HepG2 (cell line): ENCODE measurements around the gene GLUL. TPM values are rescaled to one million over a fixed set of nuclear protein-coding genes. Genes with fewer than 3 reads are reported as not detected.

Experiments used
- CHD2 ChIP-seq: IDR thresholded peaks from 2 replicates; pipeline ENCODE4 v1.6.1; 2011; ENCODE audit warnings: low read depth, low read length, improper control_type of control experiment
- DNMT3B ChIP-seq: conservative IDR thresholded peaks from 2 replicates; pipeline ENCODE4 v1.6.1; 2016; ENCODE audit warnings: missing biosample characterization, control low read depth
- GABPB1 ChIP-seq: IDR thresholded peaks from 2 replicates; pipeline ENCODE4 v1.6.1; 2016; ENCODE audit warnings: mild to moderate bottlenecking, missing genetic modification reagents, moderate library complexity, missing compliant biosample characterization
- HNF1B ChIP-seq: sonication (generic); formaldehyde crosslinking; IDR thresholded peaks from 2 replicates; pipeline ENCODE4 v1.5.1; 2020; ENCODE audit warnings: mild to moderate bottlenecking, moderate library complexity, missing genetic modification reagents
- KIAA2018 ChIP-seq: sonication (generic); formaldehyde crosslinking; IDR thresholded peaks from 2 replicates; pipeline ENCODE4 v1.5.0; 2020; ENCODE audit warnings: mild to moderate bottlenecking, missing genetic modification reagents, borderline replicate concordance
- LCORL ChIP-seq, 2 experiments: fragments of 450-650 bp in 1 of 2; sonication (generic) in 1 of 2; formaldehyde crosslinking in 1 of 2; IDR thresholded peaks; 2 replicates each; pipeline versions ENCODE4 v1.5.0 to v1.6.1; 2017 to 2020; ENCODE audit warnings: antibody characterized with exemption in 1 of 2, missing genetic modification reagents in 1 of 2
- TOPORS ChIP-seq: sonication (generic); formaldehyde crosslinking; IDR thresholded peaks from 2 replicates; pipeline ENCODE4 v1.8.0; 2023; ENCODE audit warnings: mild to moderate bottlenecking, missing genetic modification reagents
- U2AF1 ChIP-seq: fragments of 200-400 bp; formaldehyde crosslinking; optimal IDR thresholded peaks from 2 replicates; pipeline ENCODE3; 2017; ENCODE audit warnings: mild to moderate bottlenecking, low read depth, low read length
- ZNF260 ChIP-seq: sonication (generic); formaldehyde crosslinking; IDR thresholded peaks from 2 replicates; pipeline ENCODE4 v1.4.0; 2020; ENCODE audit warnings: missing genetic modification reagents, low read depth, mild to moderate bottlenecking, borderline replicate concordance
- ZNF782 ChIP-seq: sonication (generic); formaldehyde crosslinking; IDR thresholded peaks from 2 replicates; pipeline ENCODE4 v1.4.0; 2020; ENCODE audit warnings: missing genetic modification reagents, mild to moderate bottlenecking, borderline replicate concordance
- ZNF800 ChIP-seq: sonication (generic); formaldehyde crosslinking; IDR thresholded peaks from 2 replicates; pipeline ENCODE4 v1.4.0; 2020; ENCODE audit warnings: missing genetic modification reagents
- ZNF816 ChIP-seq: sonication (generic); formaldehyde crosslinking; IDR thresholded peaks from 2 replicates; pipeline ENCODE4 v1.8.0; 2022; ENCODE audit warnings: missing genetic modification reagents, mild to moderate bottlenecking, borderline replicate concordance
- ZSCAN22 ChIP-seq: sonication (generic); formaldehyde crosslinking; IDR thresholded peaks from 2 replicates; pipeline ENCODE4 v1.4.0; 2020; ENCODE audit warnings: mild to moderate bottlenecking, missing genetic modification reagents
- polyA plus RNA-seq, 8 experiments: library from polyadenylated mRNA; depleted of rRNA in 3 of 8; stranded (reverse) in 7 of 8; unstranded in 1 of 8; fragments of >200 nt; fragmentation: Illumina TruSeq in 4 of 8; extraction: Trizol in 4 of 8; gene quantifications; 2 replicates each; pipeline versions ENCODE4 v1.2.1 to v1.2.3, GENCODE V29; 2011 to 2016; ENCODE audit warnings: low read depth in 4 of 8, missing spikeins in 1 of 8, mixed read lengths in 1 of 8; ENCODE audit not compliant: insufficient read depth in 1 of 8
- total RNA-seq, 5 experiments: library from RNA; depleted of rRNA; stranded (reverse); fragments of >200 nt; fragmentation: Illumina TruSeq; extraction: Trizol; gene quantifications; 2 replicates each; pipeline ENCODE4 v1.2.3, GENCODE V29; 2016; ENCODE audit warnings: low read depth in 1 of 5

The GLUL gene
- total and polyA plus RNA-seq, 2 of the 13 experiments (the other 11 are each of a cell fraction or from before 2014, with no cell fraction given) = 423 to 827 TPM

- TF ChIP-seq CHD2 (peak; percentile 80; the same call in 1 of the 2 replicates), TOPORS (CRISPR knock-in tag) (no peak), GABPB1 (CRISPR knock-in tag) (peak; percentile 70), DNMT3B (CRISPR knock-in tag) (no peak; the same call in 1 of the 2 replicates), KIAA2018 (CRISPR knock-in tag) (no peak), ZNF800 (CRISPR knock-in tag) (peak; percentile 82), U2AF1 (peak; percentile 60), ZNF782 (CRISPR knock-in tag) (peak; percentile 52; the same call in 1 of the 2 replicates), HNF1B (peak; percentile 72; the same call in 1 of the 2 replicates), ZSCAN22 (CRISPR knock-in tag) (0 out of 2 replicates have a peak, but pooled peaks have one; percentile 18), ZNF260 (CRISPR knock-in tag) (no peak), LCORL (IDR thresholded peaks at IDR 0.05) (no peak), LCORL (CRISPR knock-in tag; IDR thresholded peaks at IDR 0.05) (peak; percentile 58; the same call in 1 of the 2 replicates), ZNF816 (CRISPR knock-in tag) (peak; percentile 69; the same call in 1 of the 2 replicates)
Observed at GRCh38 chr1:182391362-182392049, at the start of gene GLUL (continued).
